Natural killer cell (primary cell): ENCODE measurements around the gene OSBPL3. TPM values are rescaled to one million over a fixed set of nuclear protein-coding genes. Genes with fewer than 3 reads are reported as not detected.

ENCODE experiments used
- ATAC-seq, 3 donors: fragments of 150-1000 bp in 2 of 3; fragments of 200-7000 bp in 1 of 3; cut with Tn5 transposase; 1 replicate in 1 of 3; 2 replicates in 2 of 3; pipeline ENCODE4 v1.10.0; 2021; ENCODE audit warnings: mild to moderate bottlenecking in 2 of 3, moderate library complexity in 2 of 3
- DNase-seq, 2 donors: peaks; one replicate each; pipeline versions ENCODE4 v3.0.0 to v3.0.0-alpha.2; 2013 to 2021; ENCODE audit warnings: mixed read lengths in 1 of 2
- H3K27ac ChIP-seq: one replicate; pipeline ENCODE4 v1.5.1; 2013; ENCODE audit warnings: mild to moderate bottlenecking, low read length
- H3K27me3 ChIP-seq: one replicate; pipeline ENCODE4 v1.6.1; 2013; ENCODE audit warnings: low read length; ENCODE audit not compliant: control insufficient read depth, insufficient read depth
- H3K36me3 ChIP-seq: one replicate; pipeline ENCODE4 v1.6.1; 2013; ENCODE audit warnings: low read length; ENCODE audit not compliant: control insufficient read depth, insufficient read depth
- H3K4me1 ChIP-seq: one replicate; pipeline ENCODE4 v1.6.1; 2013; ENCODE audit warnings: low read length; ENCODE audit not compliant: control insufficient read depth, insufficient read depth
- H3K4me3 ChIP-seq: one replicate; pipeline ENCODE4 v1.5.1; 2013; ENCODE audit warnings: low read length
- H3K9me3 ChIP-seq: one replicate; pipeline ENCODE4 v1.6.1; 2013; ENCODE audit warnings: low read length; ENCODE audit not compliant: control insufficient read depth, insufficient read depth
- H3K27ac Mint-ChIP-seq, 2 donors: one replicate each; pipeline ENCODE4 v1.8.0; 2022; ENCODE audit warnings: mild to moderate bottlenecking in 2 of 2, mixed read lengths in 2 of 2, moderate library complexity in 1 of 2
- H3K27me3 Mint-ChIP-seq, 2 donors: one replicate each; pipeline ENCODE4 v1.8.0; 2022; ENCODE audit warnings: low read depth in 2 of 2, mixed read lengths in 2 of 2
- H3K36me3 Mint-ChIP-seq: one replicate; pipeline ENCODE4 v1.8.0; 2022; ENCODE audit warnings: mixed read lengths
- H3K4me1 Mint-ChIP-seq, 2 donors: one replicate each; pipeline ENCODE4 v1.8.0; 2022; ENCODE audit warnings: mixed read lengths in 2 of 2
- H3K4me3 Mint-ChIP-seq: one replicate; pipeline ENCODE4 v1.8.0; 2022; ENCODE audit warnings: mild to moderate bottlenecking, moderate library complexity, mixed read lengths
- H3K9me3 Mint-ChIP-seq, 2 donors: one replicate each; pipeline ENCODE4 v1.8.0; 2022; ENCODE audit warnings: mixed read lengths in 2 of 2
- CTCF ChIP-seq: fragments of 200-600 bp; IDR thresholded peaks from one replicate; pipeline ENCODE4 v1.8.0; 2022; ENCODE audit warnings: antibody characterized with exemption
- WGBS: methylation state at CpG from one replicate; pipeline ENCODE4 v1.1.7; 2013; ENCODE audit warnings: missing lambda C conversion rate; ENCODE audit not compliant: insufficient coverage; 5-methylcytosine and 5-hydroxymethylcytosine counted together
- intact Hi-C: fragments of 100-400 bp; cut with micrococcal nuclease; formaldehyde crosslinking; loops from one replicate; pipeline ENCODE4 v1.14.2; 2022
- total RNA-seq, 4 donors: library from RNA; stranded (reverse); fragments of 120-200 nt in 1 of 4; gene quantifications; one replicate each; pipeline versions ENCODE4 v1.2.3 to v1.2.4, GENCODE V29; 2013 to 2022

The OSBPL3 gene
- total RNA-seq, 3 donors from 2014 or later (not counting 1 experiment from before 2014, with no cell fraction given), result 50.7 to 99.1 (median 65.1) TPM

- 64% methylated on average over 1 of the region's 2 CpGs for WGBS
- Mint-ChIP-seq H3K36me3 (no peaks in the 10 kb centered on the region), H3K27me3 (no peaks in the 10 kb centered on the region), H3K4me3 (no peak overlapping the region), H3K4me1 (peaks cover 66 to 70% of the 10 kb centered on the region in 2 donors), H3K9me3 (no peaks in the 10 kb centered on the region), H3K27ac (no peak overlapping the region)
- no peak for TF ChIP-seq CTCF
- Histone ChIP-seq H3K27me3 (no peaks in the 10 kb centered on the region), H3K9me3 (no peaks in the 10 kb centered on the region), H3K4me1 (peaks cover 38% of the 10 kb centered on the region), H3K27ac (no peak overlapping the region), H3K36me3 (no peaks in the 10 kb centered on the region), H3K4me3 (no peak overlapping the region)
- intact Hi-C loops, result no loop called here
- ATAC-seq (no peak), DNase-seq (no peak)
Measured at GRCh38 chr7:24902276-24902675, 77.7 kb downstream of the OSBPL3 start.

GRCh38 chr7:24899905-24900304, 80.1 kb downstream of the OSBPL3 start:
- H3K27me3 ChIP-seq, result no peaks in the 10 kb centered on the region
- no peak overlapping the region for H3K27ac ChIP-seq
- 33% methylated on average over 2 of the region's 4 CpGs for WGBS
- H3K27ac Mint-ChIP-seq, result peak overlapping the region; percentile 20 to 84
- no peak overlapping the region for H3K4me3 ChIP-seq
- H3K4me1 Mint-ChIP-seq, result peaks cover 78 to 83% of the 10 kb centered on the region in 2 donors
- H3K9me3 ChIP-seq, result no peaks in the 10 kb centered on the region
- H3K9me3 Mint-ChIP-seq, result no peaks in the 10 kb centered on the region
- H3K36me3 ChIP-seq, result no peaks in the 10 kb centered on the region
- intact Hi-C loops, result no loop called here
- H3K27me3 Mint-ChIP-seq, result no peaks in the 10 kb centered on the region
- DNase-seq, result no peak
- H3K4me3 Mint-ChIP-seq, result no peak overlapping the region
- ATAC-seq, result no peak
- H3K36me3 Mint-ChIP-seq, result no peaks in the 10 kb centered on the region
- H3K4me1 ChIP-seq, result peaks cover 38% of the 10 kb centered on the region
- no peak for TF ChIP-seq CTCF

- no peak for TF ChIP-seq CTCF
- H3K9me3 Mint-ChIP-seq, result no peaks in the 10 kb centered on the region
- Histone ChIP-seq H3K4me3 (no peak overlapping the region), H3K27ac (peak overlapping the region; percentile 50), H3K27me3 (no peaks in the 10 kb centered on the region), H3K4me1 (peaks cover 38% of the 10 kb centered on the region), H3K36me3 (no peaks in the 10 kb centered on the region), H3K9me3 (no peaks in the 10 kb centered on the region)
- intact Hi-C loops, result no loop called here
- no peak for DNase-seq
- WGBS, result 22% methylated on average over 1 of the region's 1 CpG
- H3K4me3 Mint-ChIP-seq, result peak overlapping the region; percentile 76
- peak in 1 of 3 donors; percentile 29 for ATAC-seq
- no peaks in the 10 kb centered on the region for H3K27me3 Mint-ChIP-seq
- H3K4me1 Mint-ChIP-seq, result peaks cover 78 to 84% of the 10 kb centered on the region in 2 donors
- peak overlapping the region; percentile 84 to 90 for H3K27ac Mint-ChIP-seq
- H3K36me3 Mint-ChIP-seq, result no peaks in the 10 kb centered on the region
Measured at GRCh38 chr7:24899161-24899560, 80.8 kb downstream of the OSBPL3 start.

GRCh38 chr7:24898691-24899090, 81.3 kb downstream of the OSBPL3 start:
- ATAC-seq (peak; percentile 81 to 87 (median 85)), DNase-seq (peak in 1 of 2 donors; percentile 32)
- H3K27ac Mint-ChIP-seq, result peak overlapping the region; percentile 84 to 90
- Histone ChIP-seq H3K36me3 (no peaks in the 10 kb centered on the region), H3K4me1 (peaks cover 38% of the 10 kb centered on the region), H3K27ac (peak overlapping the region; percentile 50), H3K9me3 (no peaks in the 10 kb centered on the region), H3K4me3 (no peak overlapping the region), H3K27me3 (no peaks in the 10 kb centered on the region)
- peaks cover 77 to 85% of the 10 kb centered on the region in 2 donors for H3K4me1 Mint-ChIP-seq
- no peaks in the 10 kb centered on the region for H3K36me3 Mint-ChIP-seq
- TF ChIP-seq CTCF, result no peak
- H3K4me3 Mint-ChIP-seq, result peak overlapping the region; percentile 76
- H3K27me3 Mint-ChIP-seq, result no peaks in the 10 kb centered on the region
- intact Hi-C loops, result loop anchor here (1.0 kb wide), 1 partner anchor 77 kb away; no protein-coding TSS in a partner anchor
- 34% methylated on average over 4 of the region's 4 CpGs for WGBS
- H3K9me3 Mint-ChIP-seq, result no peaks in the 10 kb centered on the region
